ENCODE data around the gene KCTD1. TPM values are rescaled to one million over a fixed set of nuclear protein-coding genes. Genes with fewer than 3 reads are reported as not detected.

Gene KCTD1
- total and polyA plus RNA-seq, 11 donors: 4.8 to 21.8 (median 8.9) TPM

GRCh38 chr18:26436176-26437051 lies 111.9 kb downstream of the KCTD1 start:
- Histone ChIP-seq H3K27me3 (peaks cover 0 to 5% (median 0%) of the 10 kb centered on the region in 9 donors), H3K9me3 (no peaks in the 10 kb centered on the region), H3K4me3 (no peak overlapping the region), H3K27ac (no peak overlapping the region), H3K36me3 (no peaks in the 10 kb centered on the region), H3K4me1 (peaks cover 0 to 5% (median 0%) of the 10 kb centered on the region in 12 donors)
- DNase-seq (no peak), ATAC-seq (peak in 1 of 4 donors; percentile 8)
- intact Hi-C loops (cut with DNase I): no loop called here
- TF ChIP-seq CTCF (IDR thresholded peaks at IDR 0.05) (no peak), POLR2A (IDR thresholded peaks at IDR 0.05) (no peak)
- 76 to 80% (median 79%) methylated on average over 11 of the region's 11 CpGs for WGBS, 4 donors

GRCh38 chr18:26435415-26436095 lies 112.8 kb downstream of the KCTD1 start:
- Histone ChIP-seq H3K36me3 (no peaks in the 10 kb centered on the region), H3K27me3 (peaks cover 0 to 5% (median 0%) of the 10 kb centered on the region in 9 donors), H3K4me1 (peaks cover 0 to 5% (median 0%) of the 10 kb centered on the region in 12 donors), H3K27ac (no peak overlapping the region), H3K9me3 (no peaks in the 10 kb centered on the region), H3K4me3 (no peak overlapping the region)
- no peak for TF ChIP-seq CTCF (IDR thresholded peaks at IDR 0.05)
- no peak for TF ChIP-seq POLR2A (IDR thresholded peaks at IDR 0.05)
- intact Hi-C loops (cut with DNase I): no loop called here
- 63 to 73% (median 67%) methylated on average over 8 of the region's 8 CpGs for WGBS, 4 donors
- DNase-seq (no peak), ATAC-seq (peak; percentile 43 to 74 (median 67))

GRCh38 chr18:26434887-26435286 lies 113.5 kb downstream of the KCTD1 start:
- Histone ChIP-seq H3K9me3 (no peaks in the 10 kb centered on the region), H3K36me3 (no peaks in the 10 kb centered on the region), H3K4me1 (peaks cover 0 to 5% (median 0%) of the 10 kb centered on the region in 12 donors), H3K4me3 (no peak overlapping the region), H3K27me3 (peaks cover 0 to 5% (median 0%) of the 10 kb centered on the region in 9 donors), H3K27ac (no peak overlapping the region)
- DNase-seq (no peak), ATAC-seq (no peak)
- TF ChIP-seq CTCF (IDR thresholded peaks at IDR 0.05) (no peak), POLR2A (IDR thresholded peaks at IDR 0.05) (no peak)
- 44 to 94% (median 75%) methylated on average over 2 of the region's 2 CpGs for WGBS, 4 donors
- intact Hi-C loops (cut with DNase I): no loop called here
